Measurements from ENCODE around the gene BCAS3.

BCAS3 gene

DNA sequence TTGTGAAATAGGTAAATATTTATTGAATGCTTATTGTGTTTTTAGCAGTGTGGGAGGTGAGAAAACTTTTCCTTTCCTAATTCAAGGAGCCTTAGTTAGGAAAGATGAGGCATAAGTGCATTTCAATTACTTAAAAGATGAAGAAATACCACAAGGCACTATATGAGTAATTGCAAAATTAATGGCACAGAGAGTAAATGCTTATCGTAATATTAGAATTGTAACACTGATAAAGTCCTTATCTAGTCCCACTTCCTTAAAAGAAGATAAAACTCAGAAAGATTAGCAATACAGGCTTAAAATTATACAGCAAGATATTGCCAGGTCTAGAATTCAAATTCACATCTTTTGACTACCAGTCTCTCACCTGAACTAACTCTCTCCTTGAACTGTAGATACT, 489.4 kb downstream of the BCAS3 start:
- no peak for DNase-seq (ENCODE audit: extremely low spot score)
- CTCF ChIA-PET = no interaction called here
- POLR2A ChIA-PET = no interaction called here
- TF ChIP-seq, protein P1, sequence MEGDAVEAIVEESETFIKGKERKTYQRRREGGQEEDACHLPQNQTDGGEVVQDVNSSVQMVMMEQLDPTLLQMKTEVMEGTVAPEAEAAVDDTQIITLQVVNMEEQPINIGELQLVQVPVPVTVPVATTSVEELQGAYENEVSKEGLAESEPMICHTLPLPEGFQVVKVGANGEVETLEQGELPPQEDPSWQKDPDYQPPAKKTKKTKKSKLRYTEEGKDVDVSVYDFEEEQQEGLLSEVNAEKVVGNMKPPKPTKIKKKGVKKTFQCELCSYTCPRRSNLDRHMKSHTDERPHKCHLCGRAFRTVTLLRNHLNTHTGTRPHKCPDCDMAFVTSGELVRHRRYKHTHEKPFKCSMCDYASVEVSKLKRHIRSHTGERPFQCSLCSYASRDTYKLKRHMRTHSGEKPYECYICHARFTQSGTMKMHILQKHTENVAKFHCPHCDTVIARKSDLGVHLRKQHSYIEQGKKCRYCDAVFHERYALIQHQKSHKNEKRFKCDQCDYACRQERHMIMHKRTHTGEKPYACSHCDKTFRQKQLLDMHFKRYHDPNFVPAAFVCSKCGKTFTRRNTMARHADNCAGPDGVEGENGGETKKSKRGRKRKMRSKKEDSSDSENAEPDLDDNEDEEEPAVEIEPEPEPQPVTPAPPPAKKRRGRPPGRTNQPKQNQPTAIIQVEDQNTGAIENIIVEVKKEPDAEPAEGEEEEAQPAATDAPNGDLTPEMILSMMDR (IDR thresholded peaks at IDR 0.05; ENCODE audit: control extremely low read depth, extremely low read depth, low read depth, missing control alignments) = no peak

DNA sequence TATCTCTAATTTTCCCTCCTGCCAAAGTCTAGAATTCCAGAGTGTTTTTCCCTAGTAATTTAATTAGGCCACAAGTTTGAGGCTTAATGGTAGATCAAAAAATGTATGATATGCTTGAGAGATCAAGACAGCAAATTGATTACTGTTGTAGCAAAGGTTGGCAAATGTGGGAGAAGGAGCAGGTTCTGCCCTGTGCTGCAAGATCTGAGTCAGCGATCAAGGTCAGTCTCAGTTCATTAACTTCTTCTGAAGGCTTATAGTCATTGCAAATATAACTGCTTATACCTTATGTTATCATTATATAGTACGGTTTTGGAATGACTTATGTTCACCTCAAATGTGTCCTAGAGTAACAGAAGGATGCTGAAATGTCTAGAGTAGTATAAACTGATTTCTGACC, 490.9 kb downstream of the BCAS3 start:
- ChIA-PET POLR2A (no interaction called here), CTCF (no interaction called here)
- no peak for DNase-seq (ENCODE audit: extremely low spot score)
- TF ChIP-seq, protein P1 (IDR thresholded peaks at IDR 0.05; ENCODE audit: control extremely low read depth, extremely low read depth, low read depth, missing control alignments) = no peak

DNA sequence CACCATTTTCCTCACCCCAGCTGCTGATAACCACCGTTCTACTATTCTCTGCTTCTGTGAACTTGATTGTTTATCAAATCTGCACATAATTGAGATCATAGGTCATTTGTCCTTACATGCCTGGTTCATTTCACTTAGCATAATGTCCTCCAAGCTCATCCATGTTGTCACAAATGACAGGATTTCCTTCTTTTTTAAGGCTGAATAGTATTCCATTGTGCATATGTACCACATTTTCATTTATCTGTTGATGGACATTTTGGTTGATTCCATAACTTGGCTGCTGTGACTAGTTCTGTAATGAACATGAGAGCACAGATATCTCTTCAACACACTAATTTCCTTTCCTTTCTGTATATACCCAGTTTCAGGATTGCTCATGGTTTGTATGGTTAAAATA, 496.7 kb downstream of the BCAS3 start:
- TF ChIP-seq, protein P1 (IDR thresholded peaks at IDR 0.05; ENCODE audit: control extremely low read depth, extremely low read depth, low read depth, missing control alignments) = no peak
- POLR2A ChIA-PET = no interaction called here
- CTCF ChIA-PET = interaction anchor here (1.7 kb wide), 1 partner anchor 16 kb away, joined by 3 read pairs; no protein-coding TSS in a partner anchor
- no peak for DNase-seq (ENCODE audit: extremely low spot score)

DNA sequence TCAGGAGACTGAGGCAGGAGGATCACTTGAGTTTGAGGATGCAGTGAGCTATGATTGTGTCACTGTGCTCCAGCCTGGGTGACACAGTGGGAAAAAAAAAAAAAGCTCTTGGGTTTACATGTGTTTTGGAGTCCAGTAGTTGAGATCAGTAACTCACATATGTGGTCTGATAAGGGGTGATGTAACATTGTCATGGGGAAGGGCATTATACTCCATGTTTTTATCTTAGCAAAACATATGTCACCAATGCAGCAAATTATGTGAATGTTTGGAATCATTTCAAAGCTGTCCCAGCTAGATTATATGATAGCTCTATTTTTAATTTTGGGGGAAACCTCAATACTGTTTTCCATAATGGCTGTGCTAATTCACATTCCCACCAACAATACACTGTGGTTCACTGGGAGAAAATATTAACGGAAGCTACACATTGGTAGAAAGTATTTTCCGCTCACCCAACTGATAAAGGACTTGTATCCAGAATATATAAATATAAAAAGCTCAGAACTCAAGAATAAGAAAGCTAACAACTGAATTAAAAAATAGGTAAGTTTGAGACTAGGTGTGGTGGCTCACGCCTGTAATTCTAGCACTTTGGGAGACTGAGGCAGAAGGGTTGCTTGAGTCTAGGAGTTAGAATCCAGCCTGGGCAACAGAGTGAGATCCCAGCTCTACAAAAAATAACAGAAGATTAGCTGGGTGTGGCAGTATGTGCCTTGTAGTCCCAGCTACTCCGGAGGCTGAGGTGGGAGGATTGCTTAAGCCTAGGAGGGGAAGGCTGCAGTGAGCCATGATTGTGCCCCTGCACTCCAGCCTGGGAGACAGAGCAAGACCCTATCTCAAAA, 497.9 kb downstream of the BCAS3 start:
- TF ChIP-seq, protein P1 (IDR thresholded peaks at IDR 0.05; ENCODE audit: control extremely low read depth, extremely low read depth, low read depth, missing control alignments) = no peak
- ChIA-PET POLR2A (no interaction called here), CTCF (interaction anchor here (0.9 to 1.7 kb wide), 5 partner anchors 17 to 63 kb away, joined by 3 read pairs; no protein-coding TSS in a partner anchor)
- no peak for DNase-seq (ENCODE audit: extremely low spot score)

DNA sequence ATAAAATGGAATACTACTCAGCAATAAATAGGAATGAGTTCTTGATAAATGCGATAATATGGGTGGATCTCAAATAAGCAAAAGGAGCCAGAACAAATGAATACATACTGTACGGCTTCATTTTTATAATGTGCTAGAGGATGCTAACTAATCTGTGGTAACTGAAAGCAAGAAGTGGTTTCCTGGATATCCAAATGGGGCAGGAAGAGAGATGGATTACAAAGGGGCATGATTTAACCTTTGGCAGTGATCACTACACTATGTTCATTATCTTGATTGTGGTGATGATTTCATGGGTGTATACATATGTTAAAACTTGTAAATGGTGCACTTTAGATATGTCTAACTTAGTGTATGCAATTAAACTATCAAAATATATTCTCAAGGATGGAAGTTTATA, 499.7 kb downstream of the BCAS3 start:
- no peak for DNase-seq (ENCODE audit: extremely low spot score)
- CTCF ChIA-PET = no interaction called here
- POLR2A ChIA-PET = no interaction called here
- TF ChIP-seq, protein P1 (IDR thresholded peaks at IDR 0.05; ENCODE audit: control extremely low read depth, extremely low read depth, low read depth, missing control alignments) = no peak

DNA sequence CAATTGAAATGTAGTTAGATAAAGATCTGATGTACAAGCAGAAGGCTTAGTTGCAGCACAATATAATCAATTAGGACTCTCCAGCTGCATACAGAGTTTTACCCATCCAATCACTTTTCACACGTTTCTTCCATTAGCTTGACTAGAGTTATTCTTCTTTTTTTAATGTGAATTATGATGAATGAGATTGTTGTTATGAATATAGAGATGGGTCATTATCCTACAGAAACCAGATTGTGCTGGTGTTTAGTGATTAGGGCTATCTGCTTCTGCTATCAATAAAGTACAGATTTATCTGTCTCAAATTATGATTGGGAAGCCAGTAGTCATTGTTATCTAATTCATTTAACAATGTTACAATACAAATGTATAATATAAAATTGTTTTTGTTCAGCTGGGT, 500.6 kb downstream of the BCAS3 start:
- POLR2A ChIA-PET = no interaction called here
- CTCF ChIA-PET = interaction anchor here (1.0 kb wide), 1 partner anchor 23 kb away, joined by 3 read pairs; no protein-coding TSS in a partner anchor
- no peak for DNase-seq (ENCODE audit: extremely low spot score)
- TF ChIP-seq, protein P1 (IDR thresholded peaks at IDR 0.05; ENCODE audit: control extremely low read depth, extremely low read depth, low read depth, missing control alignments) = no peak
